GM21737 (cell line): Measurements from ENCODE around the gene PLCB1.
"Not testable (repeated sequence)": the region's sequence is repeated elsewhere in the genome, so short reads cannot be mapped to it uniquely, and the experiment has no call there.

ENCODE experiments used
- ATAC-seq: cut with Tn5 transposase; IDR thresholded peaks from one replicate; pipeline ENCODE4 v1.9.1; 2021; ENCODE audit warnings: mild to moderate bottlenecking, moderate library complexity; ENCODE audit not compliant: unreplicated experiment

PLCB1 gene

DNA sequence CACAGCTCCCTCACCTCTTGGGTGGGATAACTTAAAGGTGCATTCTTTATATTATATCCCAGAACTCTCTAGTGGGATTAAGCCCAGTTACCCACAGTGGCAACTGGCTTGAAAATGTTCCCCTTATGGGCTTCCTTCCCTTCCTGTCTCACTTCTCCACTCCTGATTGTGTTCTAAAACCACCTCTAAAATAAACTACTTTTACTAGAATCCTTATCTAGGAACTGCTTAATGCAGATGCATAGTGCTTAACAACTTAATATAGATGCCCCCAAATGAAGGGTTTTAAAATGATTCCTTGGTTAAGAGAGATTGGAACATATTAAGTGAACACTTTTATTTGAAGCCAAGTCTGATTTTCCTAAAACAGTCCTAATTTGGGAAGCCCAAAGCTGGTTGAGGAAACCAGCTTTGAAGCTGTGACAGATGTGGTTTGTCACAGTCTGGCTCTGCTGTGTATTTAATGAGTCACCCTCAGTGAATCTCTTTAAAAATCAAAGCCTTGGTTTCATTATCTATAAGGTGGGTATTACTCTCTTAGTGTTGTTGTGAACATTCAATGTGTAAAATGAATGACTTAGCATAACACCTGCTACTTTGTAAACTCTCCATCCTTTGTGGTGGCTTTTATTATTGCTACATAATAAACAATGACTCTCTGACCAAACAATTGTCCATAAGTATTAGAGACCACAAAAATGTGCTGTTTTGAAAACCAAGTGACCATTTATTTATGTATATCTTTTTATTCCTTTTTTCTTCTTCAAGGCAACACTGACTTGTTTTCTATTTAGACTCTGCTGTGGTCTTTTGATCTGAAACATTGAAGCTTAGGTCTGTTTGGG is 24.4 kb downstream of the PLCB1 start:
- ATAC-seq, result peak; percentile 72

DNA sequence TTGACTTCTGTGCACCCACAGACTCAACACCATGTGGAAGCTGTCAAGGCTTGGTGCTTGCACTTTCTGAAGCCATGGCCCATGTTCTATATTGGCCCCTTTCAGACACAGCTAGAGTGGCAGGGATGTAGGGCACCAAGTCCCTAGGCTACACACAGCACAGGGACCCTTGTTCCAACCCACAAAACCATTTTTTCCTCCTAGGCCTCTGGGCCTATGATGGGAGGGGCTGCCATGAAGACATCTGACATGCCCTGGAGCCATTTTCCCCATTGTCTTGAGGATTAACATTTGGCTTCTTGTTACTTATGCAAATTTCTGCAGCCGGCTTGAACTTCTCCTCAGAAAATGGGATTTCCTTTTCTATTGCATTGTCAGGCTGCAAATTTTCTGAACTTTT is 27.2 kb downstream of the PLCB1 start:
- ATAC-seq, result not testable (repeated sequence)

DNA sequence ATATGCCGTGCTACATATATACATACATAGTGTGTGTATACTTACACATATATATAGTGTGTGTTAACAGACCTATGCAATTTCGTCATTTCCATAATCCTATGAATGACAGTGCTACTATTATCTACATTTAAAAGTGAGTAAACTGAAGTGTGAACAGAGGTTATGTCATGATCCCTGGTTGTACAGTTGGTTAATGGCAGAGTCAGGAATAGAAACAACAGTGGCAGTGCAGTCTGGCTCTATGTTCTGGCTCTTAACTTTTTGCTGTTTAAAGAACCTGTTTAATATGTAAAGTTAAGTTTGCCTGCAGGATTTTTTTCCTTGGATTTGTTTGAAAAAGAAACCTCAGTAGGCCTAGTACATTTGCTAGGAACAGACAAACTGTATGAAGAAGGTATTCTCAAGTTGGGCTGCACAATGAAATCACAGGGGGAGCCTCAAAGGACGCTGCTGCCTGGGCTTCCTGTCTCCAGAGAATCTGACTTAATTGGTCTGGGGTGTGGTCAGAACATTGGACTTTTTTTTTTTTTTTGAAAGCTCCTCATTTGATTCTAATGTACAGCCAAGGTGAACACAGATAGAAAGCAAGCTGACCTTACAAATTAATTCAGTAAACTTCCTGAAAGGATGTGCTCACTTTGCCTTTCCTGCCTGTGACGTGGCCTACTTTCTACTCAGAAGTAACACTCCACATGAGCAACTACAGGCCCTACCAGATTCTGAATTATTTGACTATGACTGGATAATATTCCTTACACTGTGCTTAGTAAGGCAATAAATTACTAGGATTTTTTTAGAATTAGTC is 29.4 kb downstream of the PLCB1 start:
- ATAC-seq, result no peak

DNA sequence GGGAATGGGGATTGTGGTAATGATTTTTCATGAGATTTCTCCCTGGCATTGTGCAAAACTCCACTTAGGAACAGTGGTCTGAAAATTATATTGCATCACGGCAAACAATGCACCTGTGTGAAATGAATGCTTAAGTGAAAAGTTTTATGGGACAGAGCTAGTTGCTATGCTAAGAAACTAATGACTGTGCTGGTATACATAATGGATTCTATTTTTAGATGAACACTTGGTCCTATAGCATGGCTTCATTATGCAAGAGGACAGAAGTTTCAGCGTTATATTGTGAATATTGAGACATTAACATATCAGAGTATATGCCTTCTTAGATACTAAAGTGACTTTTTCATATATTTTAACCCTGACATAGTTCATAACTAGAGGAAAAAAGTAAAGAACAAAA is 30.5 kb downstream of the PLCB1 start:
- no peak for ATAC-seq

DNA sequence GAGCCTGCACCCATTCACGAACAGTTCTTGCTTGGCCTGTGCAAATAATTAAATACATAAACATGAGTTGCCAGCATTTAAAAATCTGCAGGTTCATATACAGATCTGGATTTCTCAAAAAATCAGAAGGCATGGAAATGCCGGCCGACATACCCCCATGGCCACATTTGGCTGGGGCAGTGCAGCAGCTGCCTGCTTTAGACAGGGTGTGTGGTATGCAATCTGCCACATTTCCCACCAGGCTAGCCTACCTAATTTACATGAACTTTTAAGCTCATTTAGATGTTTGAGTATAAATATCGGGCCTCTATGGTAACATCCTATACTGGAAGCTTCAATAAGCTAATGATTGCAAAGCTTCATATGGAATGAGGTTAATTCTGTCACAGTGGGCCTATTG is 31.5 kb downstream of the PLCB1 start:
- ATAC-seq, result no peak

DNA sequence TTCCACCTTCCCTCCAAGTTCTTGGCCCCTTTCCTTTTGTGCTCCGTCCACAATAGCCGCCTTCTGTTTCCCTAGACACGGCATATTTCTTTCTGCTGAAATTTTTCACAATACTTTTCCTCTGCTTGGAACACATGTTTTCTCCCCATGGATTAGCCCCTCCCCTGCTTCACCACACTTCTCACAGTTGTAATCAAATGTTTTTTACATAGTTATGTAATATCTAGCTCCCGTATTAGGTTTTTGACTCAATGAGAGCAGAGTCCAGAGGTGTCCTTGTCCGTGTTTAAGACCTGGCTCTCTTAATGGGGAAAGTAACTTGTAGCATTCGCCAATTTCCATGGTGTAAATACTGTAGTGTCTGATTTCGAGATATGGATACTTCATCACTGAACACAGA is 34.7 kb downstream of the PLCB1 start:
- ATAC-seq, result no peak

DNA sequence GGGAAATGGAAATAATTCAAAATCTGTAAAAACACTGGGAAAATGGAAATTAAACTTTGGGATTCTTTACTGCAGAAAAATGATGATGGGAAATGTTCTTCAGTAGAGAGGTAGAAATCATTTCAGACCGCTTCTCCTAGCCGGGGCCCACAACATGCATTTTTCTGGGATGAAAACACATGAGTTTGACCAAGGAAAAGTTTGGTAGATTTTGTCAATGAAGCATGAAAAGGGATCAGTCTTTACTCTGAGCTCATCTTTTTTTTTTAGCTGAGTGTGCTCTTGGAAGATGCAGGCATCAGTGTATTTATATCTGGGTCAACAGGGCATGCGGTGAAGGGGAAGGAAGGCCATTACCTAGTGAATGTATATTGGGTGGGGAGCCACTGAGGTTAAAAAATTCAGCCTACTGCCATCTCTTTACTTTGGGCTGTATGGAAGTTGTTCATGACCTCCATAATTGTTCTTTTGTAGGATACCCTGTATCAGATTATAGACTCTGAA is 36.8 kb downstream of the PLCB1 start:
- no peak for ATAC-seq

DNA sequence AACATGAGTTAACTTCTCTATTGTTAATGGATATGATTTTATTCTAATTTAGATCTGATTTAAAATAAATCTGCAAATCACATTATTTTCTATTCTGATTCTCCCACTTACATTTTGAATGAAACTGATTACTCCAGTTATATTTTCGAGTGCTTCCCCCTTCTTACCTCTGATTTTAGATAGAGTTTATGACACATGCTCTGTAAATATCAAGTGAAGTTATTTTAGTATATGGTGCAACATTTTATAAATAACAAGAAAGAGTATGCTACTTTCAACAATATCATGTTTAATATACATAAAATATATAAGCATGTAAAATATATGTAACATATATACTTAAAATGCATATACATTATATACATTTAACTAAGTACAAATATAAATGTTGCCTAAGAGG is 38.9 kb downstream of the PLCB1 start:
- no peak for ATAC-seq

DNA sequence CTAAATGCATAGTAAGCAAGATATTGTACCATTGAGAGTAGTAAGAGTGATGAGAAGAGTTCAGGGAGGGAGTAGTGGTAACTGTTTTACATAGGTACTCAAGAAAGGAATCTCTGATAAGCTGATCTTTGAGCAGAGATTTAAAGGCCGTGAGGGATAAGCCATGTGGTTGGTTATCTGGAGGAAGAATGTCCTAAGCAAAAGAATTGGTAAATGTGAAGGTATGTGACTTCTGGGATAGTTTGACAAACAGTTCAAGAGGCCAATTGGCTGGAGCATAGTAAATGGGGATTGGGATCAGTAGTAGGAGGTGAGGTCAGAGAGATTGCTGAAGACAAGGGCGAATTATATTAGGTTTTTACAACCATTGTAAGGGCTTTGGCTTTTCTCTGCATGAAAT is 40.1 kb downstream of the PLCB1 start:
- no peak for ATAC-seq

DNA sequence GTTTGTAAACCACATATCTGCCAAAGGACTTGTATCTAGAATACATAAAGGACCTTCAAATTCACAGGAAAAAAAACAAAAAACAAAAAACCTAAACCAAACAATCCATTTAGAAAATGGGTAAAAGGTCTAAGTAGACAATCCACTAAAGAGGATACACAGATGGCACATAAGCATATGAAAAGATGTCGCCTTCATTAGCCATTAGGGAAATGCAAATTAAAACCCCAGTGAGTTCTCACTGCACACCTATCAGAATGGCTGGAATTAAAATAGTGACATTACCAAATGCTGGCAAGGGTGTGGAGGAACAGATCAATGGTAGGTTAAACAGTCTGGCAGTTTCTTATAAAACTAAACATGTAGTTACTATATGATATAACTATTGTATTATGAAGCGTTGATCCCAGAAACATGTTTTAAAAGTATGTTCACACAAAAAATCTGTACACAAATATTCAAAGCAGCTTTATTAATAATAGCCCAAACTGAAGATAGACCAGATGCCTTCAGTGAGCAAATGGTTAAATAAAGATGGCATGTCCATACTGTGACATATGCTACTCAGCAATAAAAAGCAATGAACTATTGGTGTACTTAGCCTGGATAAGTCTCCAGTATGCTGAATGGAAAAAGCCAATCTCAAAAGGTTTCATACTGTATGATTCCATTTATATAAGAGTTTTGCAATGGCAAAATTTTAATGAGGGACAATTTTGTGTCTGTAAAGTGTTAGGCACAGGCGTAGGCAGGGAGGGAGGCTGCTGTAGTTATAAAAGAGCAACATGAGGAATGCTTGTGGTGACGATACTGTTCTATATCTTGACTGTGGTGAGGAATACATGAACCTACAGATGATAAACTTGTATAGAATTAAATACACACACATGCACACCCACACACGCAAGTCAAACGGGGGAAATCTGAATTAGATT is 43.9 kb downstream of the PLCB1 start:
- no peak for ATAC-seq

DNA sequence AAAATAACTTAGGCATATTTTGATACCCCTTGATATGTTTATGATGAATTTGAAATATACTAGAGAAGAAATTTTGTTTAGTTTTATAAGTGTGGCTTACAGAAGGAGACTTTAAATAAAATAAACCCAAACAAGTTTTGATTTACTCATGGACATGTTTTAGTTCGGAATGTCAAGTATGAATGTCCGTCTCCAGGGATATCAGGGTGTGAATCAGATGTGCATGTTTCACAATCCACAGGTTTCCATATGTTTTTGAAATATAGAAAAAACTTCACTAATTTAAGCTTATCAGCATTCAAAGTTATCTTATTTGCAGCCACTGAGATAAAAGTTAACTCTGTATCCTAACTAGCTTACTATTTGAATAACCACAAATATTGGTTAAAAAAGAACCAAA is 51.5 kb downstream of the PLCB1 start:
- no peak for ATAC-seq

DNA sequence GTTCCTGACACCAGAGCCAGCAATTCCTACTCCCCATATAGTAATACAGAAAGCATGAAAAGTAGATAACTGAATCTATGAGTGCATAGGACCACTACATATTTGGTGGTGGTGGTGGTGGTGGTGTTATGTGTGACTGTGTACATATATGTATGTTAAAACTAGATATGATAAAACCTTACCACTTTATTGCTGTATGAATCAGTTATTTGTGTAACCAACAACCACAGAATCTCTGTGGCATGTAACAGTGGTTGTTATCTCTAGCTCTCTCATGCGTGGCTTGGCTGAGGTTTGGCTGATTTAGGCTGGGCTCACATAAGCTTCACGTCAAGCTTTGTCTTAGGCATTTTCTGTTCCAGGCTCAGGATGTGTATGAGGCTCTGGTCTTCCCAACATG is 55.7 kb downstream of the PLCB1 start:
- no peak for ATAC-seq

DNA sequence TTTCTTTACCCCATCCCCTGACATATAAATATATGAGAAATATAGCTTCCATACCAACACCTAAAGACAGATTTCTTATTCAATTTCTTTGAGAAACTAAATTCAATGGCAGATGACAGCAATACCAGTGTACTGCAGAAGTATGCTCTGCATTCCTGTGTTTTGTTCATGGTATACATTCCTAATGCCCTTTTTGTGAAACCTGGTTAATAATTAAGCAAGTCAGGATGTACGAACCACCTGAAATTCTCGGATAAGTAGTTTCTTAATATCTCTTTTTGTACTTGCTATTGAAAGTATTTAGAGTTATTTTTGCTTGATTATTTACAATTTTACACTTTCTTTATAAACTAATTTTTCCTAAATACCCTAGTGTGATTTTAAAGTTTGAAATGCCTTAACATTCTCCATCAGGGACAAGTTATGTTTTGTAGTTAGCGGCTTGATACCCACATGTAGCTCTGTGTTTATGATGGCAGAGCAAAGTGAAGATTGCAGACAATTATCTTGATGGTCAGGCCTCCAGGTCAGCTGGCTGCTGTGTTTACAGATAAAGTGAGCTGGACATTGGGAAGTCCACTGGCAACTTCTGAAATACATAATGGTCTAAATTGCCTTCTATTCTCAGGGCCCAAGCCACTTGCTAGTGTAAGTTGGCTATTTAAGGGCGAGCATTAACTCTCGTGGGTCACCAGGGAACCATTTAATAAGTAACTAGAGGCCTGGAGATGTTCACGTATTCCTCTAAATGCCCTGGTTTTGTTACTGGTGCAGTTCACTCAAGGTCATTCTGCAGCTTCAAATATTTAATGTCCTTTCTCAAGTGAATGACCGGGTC is 58.2 kb downstream of the PLCB1 start:
- ATAC-seq, result no peak

DNA sequence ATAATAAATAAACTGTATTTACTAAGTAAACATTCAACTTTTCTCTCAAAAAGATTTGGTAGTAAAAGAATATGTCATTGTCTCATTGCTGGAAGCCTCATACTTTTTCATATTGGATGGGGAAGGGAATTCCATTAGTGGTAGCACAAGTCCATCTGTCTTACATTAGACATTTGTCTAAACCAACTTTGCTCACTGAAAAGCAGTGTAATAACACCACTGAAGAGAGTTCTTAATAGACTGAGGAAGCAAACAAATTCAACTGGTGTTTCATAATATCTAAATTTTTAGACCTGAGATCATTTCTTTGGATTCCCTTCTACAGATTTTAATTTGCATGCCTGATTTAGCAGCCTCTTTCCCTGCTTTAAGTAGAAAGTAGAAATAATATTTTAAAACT is 62.7 kb downstream of the PLCB1 start:
- ATAC-seq, result no peak

DNA sequence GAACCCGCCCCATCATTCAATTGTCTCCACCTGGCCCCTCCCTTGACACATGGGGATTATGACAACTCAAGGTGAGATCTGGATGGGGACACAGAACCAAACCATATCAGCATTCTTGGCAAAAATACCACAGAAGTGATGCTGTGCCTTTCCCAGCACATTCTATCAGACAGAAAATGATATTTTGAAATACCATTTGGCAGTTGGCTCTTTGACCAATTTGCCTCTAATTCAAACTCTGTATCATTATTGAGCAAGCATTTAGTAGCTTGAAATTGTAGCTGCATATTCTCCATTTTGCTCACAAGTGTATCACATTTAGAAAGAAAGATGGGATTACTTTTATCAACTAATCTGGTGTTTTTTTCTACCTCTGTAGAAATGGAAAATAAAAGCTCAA is 64.0 kb downstream of the PLCB1 start:
- no peak for ATAC-seq

DNA sequence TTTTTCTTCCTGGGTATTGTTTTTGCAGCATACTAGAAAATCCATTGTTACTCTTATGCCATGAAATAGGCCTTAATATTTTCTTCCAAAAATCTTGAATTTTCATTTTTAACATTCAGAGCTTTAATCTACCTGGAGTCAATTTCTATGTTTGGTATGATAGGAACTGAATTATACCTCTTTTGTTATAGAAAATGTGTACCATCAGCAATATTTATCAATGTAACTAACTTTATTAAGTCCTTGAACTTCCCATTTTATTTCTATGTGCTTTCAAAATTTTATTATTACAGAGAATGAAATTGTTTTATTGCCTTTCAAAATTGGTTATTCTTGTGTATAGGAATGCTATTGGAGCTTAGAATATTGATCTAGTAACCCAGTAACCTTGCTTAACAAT is 68.2 kb downstream of the PLCB1 start:
- no peak for ATAC-seq

DNA sequence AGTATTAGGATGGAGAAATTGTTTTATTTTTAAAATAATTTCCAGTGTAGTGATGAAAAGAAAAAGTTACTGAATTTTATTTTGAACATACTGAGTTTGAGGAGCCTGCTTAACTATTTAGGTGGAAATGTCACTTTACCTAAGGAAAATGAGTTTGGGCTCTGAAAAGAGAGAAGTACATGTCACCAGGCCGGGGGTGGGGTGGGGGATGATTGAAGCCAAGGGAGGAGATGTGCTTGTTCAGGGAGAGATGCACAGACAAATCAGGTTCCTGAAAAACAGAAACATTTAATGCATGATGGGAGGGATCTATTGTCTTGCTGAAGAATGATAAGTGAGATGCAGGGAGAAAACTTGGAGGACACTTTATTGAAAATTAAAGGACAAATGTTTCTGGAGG is 71.3 kb downstream of the PLCB1 start:
- no peak for ATAC-seq

DNA sequence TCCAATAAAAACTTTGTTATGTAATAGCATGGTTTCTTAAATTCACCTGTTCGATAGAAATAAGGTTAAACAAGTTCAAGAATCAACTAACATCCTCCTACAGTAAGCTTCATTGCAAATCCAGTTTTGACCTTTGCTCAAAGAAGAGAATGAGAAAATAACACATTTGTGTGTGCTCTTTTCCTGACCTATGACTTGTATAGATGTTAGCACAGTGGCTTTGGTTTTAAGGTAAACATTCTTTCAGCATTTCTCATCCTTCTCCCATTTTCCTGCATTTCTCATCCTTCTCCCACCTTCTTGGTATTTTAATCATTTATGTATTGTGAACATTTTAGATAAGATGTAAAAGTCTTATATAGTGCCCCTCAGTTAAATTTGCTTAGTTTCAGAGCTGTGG is 73.9 kb downstream of the PLCB1 start:
- no peak for ATAC-seq

DNA sequence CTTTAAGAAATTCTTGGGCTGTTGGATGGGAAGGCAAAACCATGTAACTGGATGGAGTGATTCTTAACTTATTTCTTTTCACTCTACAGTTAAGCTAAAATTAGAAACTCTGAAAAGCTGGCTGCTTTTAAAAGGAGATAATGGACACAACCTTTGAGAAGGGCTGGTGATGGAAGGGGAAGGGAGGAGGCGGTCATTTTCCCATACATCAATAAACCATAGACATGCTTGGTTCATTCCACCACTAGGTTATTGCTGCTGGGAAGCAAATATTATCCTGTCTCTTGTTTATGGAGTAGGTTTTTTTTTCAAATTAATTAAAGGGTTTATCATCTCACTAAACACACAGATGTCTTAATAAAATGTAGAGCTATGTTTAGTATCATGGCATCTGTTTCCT is 76.2 kb downstream of the PLCB1 start:
- no peak for ATAC-seq

DNA sequence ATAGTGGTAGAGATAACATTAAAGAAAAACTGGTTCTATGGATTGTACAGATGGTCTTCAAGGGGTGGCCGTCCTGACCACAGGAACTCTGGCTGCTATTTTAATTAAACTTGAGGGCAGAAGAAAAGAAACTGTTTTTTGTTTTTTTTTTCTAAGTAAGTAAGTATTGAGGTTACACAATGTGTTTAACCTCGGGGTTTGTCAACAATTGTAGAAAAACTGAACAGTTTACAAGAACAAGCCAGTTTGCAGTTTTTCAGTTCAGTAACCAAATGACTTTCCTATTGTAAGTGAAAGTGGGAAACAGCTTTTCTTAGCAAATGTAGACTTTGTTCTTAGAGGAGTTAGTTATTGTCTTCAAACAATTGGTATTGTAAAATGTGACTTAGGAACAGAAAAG is 77.0 kb downstream of the PLCB1 start:
- ATAC-seq, result peak; percentile 60
